BE2C (cell line): ENCODE results near the gene NPFFR1.

Source experiments
- DNase-seq: peaks from one replicate; pipeline ENCODE4 v3.0.0-alpha.2; 2020
- H3K27me3 ChIP-seq: fragments of 250-450 bp; sonication (Bioruptor Pico); 2 replicates; pipeline ENCODE4 v1.5.1; 2020; ENCODE audit warnings: mild to moderate bottlenecking
- H3K36me3 ChIP-seq: fragments of 250-450 bp; sonication (Bioruptor Pico); 2 replicates; pipeline ENCODE4 v1.5.1; 2020; ENCODE audit warnings: mild to moderate bottlenecking
- H3K4me1 ChIP-seq: fragments of 250-450 bp; sonication (Bioruptor Pico); 2 replicates; pipeline ENCODE4 v1.5.1; 2020
- H3K4me3 ChIP-seq: 2 replicates; pipeline ENCODE4 v1.5.1; 2011; ENCODE audit warnings: low read depth, low read length
- H3K9me3 ChIP-seq: fragments of 250-450 bp; sonication (Bioruptor Pico); 2 replicates; pipeline ENCODE4 v1.5.1; 2020
- TF ChIP-seq, protein P1 (sequence below): IDR thresholded peaks from 2 replicates; pipeline ENCODE4 v1.5.1; 2012; ENCODE audit warnings: mild to moderate bottlenecking, low read depth, low read length

Gene NPFFR1

DNA sequence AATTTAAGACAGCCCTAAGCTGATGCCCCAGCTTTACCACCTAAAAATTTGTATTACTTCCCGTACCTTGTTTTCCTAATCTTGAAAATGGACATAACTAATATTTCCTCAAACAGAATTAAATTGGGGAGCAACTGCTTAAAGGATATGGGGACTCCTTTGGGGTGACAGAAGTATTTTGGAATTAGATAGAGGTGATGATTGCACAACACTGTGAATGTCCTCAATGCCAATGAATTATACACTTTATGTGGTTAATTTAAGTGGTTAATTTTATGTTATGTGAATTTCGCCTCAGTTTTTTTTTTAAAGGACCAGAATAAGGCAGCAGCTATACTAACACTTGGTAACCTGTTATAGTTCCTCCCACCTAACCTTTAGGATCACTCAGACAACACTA, 19.9 kb upstream of the NPFFR1 start:
- TF ChIP-seq, protein P1, sequence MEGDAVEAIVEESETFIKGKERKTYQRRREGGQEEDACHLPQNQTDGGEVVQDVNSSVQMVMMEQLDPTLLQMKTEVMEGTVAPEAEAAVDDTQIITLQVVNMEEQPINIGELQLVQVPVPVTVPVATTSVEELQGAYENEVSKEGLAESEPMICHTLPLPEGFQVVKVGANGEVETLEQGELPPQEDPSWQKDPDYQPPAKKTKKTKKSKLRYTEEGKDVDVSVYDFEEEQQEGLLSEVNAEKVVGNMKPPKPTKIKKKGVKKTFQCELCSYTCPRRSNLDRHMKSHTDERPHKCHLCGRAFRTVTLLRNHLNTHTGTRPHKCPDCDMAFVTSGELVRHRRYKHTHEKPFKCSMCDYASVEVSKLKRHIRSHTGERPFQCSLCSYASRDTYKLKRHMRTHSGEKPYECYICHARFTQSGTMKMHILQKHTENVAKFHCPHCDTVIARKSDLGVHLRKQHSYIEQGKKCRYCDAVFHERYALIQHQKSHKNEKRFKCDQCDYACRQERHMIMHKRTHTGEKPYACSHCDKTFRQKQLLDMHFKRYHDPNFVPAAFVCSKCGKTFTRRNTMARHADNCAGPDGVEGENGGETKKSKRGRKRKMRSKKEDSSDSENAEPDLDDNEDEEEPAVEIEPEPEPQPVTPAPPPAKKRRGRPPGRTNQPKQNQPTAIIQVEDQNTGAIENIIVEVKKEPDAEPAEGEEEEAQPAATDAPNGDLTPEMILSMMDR, result no peak
- Histone ChIP-seq H3K27me3 (no peaks in the 10 kb centered on the region), H3K4me3 (no peak overlapping the region), H3K4me1 (no peaks in the 10 kb centered on the region), H3K36me3 (peaks cover 5% of the 10 kb centered on the region; the same call in 1 of the 2 replicates), H3K9me3 (no peaks in the 10 kb centered on the region)
- DNase-seq, result no peak

- peaks cover 5% of the 10 kb centered on the region; the same call in 1 of the 2 replicates for H3K36me3 ChIP-seq
- TF ChIP-seq, protein P1, result no peak
- no peak for DNase-seq
- H3K4me1 ChIP-seq, result no peaks in the 10 kb centered on the region
- no peaks in the 10 kb centered on the region for H3K27me3 ChIP-seq
- H3K9me3 ChIP-seq, result no peaks in the 10 kb centered on the region
- H3K4me3 ChIP-seq, result no peak overlapping the region
Observed at GRCh38 chr10:70302292-70302691, 18.5 kb upstream of the NPFFR1 start.

GRCh38 chr10:70300908-70301597, 17.2 kb upstream of the NPFFR1 start:
- no peaks in the 10 kb centered on the region for H3K4me1 ChIP-seq
- TF ChIP-seq, protein P1, result no peak
- H3K27me3 ChIP-seq, result no peaks in the 10 kb centered on the region
- DNase-seq, result no peak
- peaks cover 5% of the 10 kb centered on the region; the same call in 1 of the 2 replicates for H3K36me3 ChIP-seq
- no peaks in the 10 kb centered on the region for H3K9me3 ChIP-seq
- no peak overlapping the region for H3K4me3 ChIP-seq

- no peak for DNase-seq
- no peak overlapping the region for H3K4me3 ChIP-seq
- TF ChIP-seq, protein P1, result no peak
- no peaks in the 10 kb centered on the region for H3K4me1 ChIP-seq
- H3K36me3 ChIP-seq, result peaks cover 5% of the 10 kb centered on the region; the same call in 1 of the 2 replicates
- H3K27me3 ChIP-seq, result no peaks in the 10 kb centered on the region
- no peaks in the 10 kb centered on the region for H3K9me3 ChIP-seq
Observed at GRCh38 chr10:70300461-70300860, 16.7 kb upstream of the NPFFR1 start.

- TF ChIP-seq, protein P1, result no peak
- no peak overlapping the region for H3K4me3 ChIP-seq
- H3K4me1 ChIP-seq, result no peaks in the 10 kb centered on the region
Observed at GRCh38 chr10:70299876-70300275, 16.1 kb upstream of the NPFFR1 start.

DNA sequence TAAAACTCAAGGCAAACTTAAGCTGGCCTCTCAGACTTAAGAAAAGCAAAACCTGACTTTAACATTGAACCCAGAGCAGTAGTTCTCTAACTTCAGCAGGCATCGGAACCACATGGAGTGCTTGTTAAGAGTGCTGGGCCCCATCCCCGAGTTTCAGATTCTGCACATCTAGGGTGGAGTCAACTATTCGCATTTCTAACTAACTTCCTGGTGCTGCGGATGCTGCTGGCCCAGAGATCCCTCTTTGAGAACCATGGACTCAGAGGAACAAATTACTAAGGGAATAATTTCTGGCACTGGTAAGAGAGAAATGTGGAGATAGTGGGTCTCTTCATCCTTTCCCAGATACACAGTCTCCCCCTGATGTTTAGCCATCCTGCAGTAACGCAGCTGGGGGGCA, 14.6 kb upstream of the NPFFR1 start:
- DNase-seq, result no peak

More at GRCh38 chr10:70299876-70300275, 16.1 kb upstream of the NPFFR1 start:
- Histone ChIP-seq H3K27me3 (no peaks in the 10 kb centered on the region), H3K9me3 (no peaks in the 10 kb centered on the region), H3K36me3 (peaks cover 5% of the 10 kb centered on the region; the same call in 1 of the 2 replicates)
- no peak for DNase-seq

More for the DNA sequence above, 14.6 kb upstream of the NPFFR1 start:
- no peaks in the 10 kb centered on the region for H3K27me3 ChIP-seq
- peaks cover 5% of the 10 kb centered on the region; the same call in 1 of the 2 replicates for H3K36me3 ChIP-seq
- H3K4me3 ChIP-seq, result no peak overlapping the region
- no peaks in the 10 kb centered on the region for H3K4me1 ChIP-seq
- TF ChIP-seq, protein P1, result no peak
- H3K9me3 ChIP-seq, result no peaks in the 10 kb centered on the region
